HEK293 (cell line): ENCODE data around the gene TYW1B.
"Not testable (repeated sequence)": the region's sequence is repeated elsewhere in the genome, so short reads cannot be mapped to it uniquely, and the experiment has no call there.

ENCODE experiments used
- EGR2 ChIP-seq: fragments of 450-650 bp; formaldehyde crosslinking; IDR thresholded peaks from 2 replicates; pipeline ENCODE4 v1.5.1; 2016; ENCODE audit warnings: low read depth, missing biosample characterization, missing genetic modification characterization
- HOXC10 ChIP-seq: sonication (generic); formaldehyde crosslinking; IDR thresholded peaks from 2 replicates; pipeline ENCODE4 v1.8.1; 2023; ENCODE audit warnings: mild to moderate bottlenecking, missing genetic modification reagents
- MEIS1 ChIP-seq: sonication (generic); formaldehyde crosslinking; IDR thresholded peaks from 2 replicates; pipeline ENCODE4 v1.8.1; 2022; ENCODE audit warnings: missing genetic modification reagents, mild to moderate bottlenecking, borderline replicate concordance
- REST ChIP-seq: fragments of 450-650 bp; formaldehyde crosslinking; IDR thresholded peaks from 2 replicates; pipeline ENCODE4 v1.5.1; 2016; ENCODE audit warnings: missing biosample characterization, missing genetic modification characterization
- TCF7L2 ChIP-seq: IDR thresholded peaks from 2 replicates; pipeline ENCODE4 v1.6.1; 2011; ENCODE audit warnings: low read depth, mild to moderate bottlenecking, inconsistent platforms, low read length, moderate library complexity, borderline replicate concordance
- ZNF112 ChIP-seq: fragments of 450-650 bp; formaldehyde crosslinking; IDR thresholded peaks from 2 replicates; pipeline ENCODE4 v1.5.0; 2017; ENCODE audit warnings: missing biosample characterization, missing genetic modification characterization
- ZNF114 ChIP-seq: fragments of 450-650 bp; formaldehyde crosslinking; IDR thresholded peaks from 2 replicates; pipeline ENCODE4 v1.5.0; 2017; ENCODE audit warnings: missing biosample characterization, missing genetic modification characterization
- ZNF670 ChIP-seq: fragments of 450-650 bp; formaldehyde crosslinking; IDR thresholded peaks from 2 replicates; pipeline ENCODE4 v1.5.1; 2016; ENCODE audit warnings: missing biosample characterization, missing genetic modification characterization, low read depth
- ZNF701 ChIP-seq: fragments of 450-650 bp; formaldehyde crosslinking; IDR thresholded peaks from 2 replicates; pipeline ENCODE4 v1.5.1; 2016; ENCODE audit warnings: missing biosample characterization, missing genetic modification characterization
- TF ChIP-seq, protein P1 (sequence below): fragments of 450-650 bp; formaldehyde crosslinking; IDR thresholded peaks from 2 replicates; pipeline ENCODE4 v1.5.1; 2016; ENCODE audit warnings: missing biosample characterization, missing genetic modification characterization

DNA sequence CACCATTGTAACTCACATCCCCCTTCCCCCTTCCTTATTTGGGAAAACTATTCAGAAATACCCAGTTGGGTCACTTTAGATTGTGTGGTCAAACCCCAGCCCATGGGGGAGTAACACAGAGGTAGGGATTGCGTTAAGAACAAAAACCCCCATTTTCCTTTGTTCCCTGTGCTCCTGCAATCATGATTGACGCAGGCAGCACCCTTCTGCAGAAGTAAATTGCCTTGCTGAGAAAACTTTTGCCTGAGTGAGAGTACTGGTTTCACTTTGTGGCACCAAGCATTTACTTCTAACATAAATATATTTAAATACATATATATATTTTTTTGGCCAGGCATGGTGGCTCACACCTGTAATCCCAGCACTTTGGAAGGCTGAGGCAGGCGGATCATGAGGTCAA, 266.0 kb downstream of the TYW1B start:
- TF ChIP-seq, protein P1, sequence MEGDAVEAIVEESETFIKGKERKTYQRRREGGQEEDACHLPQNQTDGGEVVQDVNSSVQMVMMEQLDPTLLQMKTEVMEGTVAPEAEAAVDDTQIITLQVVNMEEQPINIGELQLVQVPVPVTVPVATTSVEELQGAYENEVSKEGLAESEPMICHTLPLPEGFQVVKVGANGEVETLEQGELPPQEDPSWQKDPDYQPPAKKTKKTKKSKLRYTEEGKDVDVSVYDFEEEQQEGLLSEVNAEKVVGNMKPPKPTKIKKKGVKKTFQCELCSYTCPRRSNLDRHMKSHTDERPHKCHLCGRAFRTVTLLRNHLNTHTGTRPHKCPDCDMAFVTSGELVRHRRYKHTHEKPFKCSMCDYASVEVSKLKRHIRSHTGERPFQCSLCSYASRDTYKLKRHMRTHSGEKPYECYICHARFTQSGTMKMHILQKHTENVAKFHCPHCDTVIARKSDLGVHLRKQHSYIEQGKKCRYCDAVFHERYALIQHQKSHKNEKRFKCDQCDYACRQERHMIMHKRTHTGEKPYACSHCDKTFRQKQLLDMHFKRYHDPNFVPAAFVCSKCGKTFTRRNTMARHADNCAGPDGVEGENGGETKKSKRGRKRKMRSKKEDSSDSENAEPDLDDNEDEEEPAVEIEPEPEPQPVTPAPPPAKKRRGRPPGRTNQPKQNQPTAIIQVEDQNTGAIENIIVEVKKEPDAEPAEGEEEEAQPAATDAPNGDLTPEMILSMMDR (tag by site-specific recombination) = not testable (repeated sequence)
- not testable (repeated sequence) for TF ChIP-seq TCF7L2; ZNF670 (tag by site-specific recombination); MEIS1 (CRISPR knock-in tag); EGR2 (tag by site-specific recombination); HOXC10 (CRISPR knock-in tag); ZNF112 (tag by site-specific recombination); ZNF701 (tag by site-specific recombination); ZNF114 (tag by site-specific recombination); REST (tag by site-specific recombination)
